Measurements from ENCODE around the gene EFHD2.

GRCh38 chr1:15406614-15407559 is 2.8 kb upstream of the EFHD2 start:
- TF ChIP-seq CTCF (IDR thresholded peaks at IDR 0.05) (no peak), POLR2A (IDR thresholded peaks at IDR 0.05) (no peak)

Data from Peyer's patch (tissue), 4 donors.